ENCODE results near the gene MXI1.

The MXI1 gene

GRCh38 chr10:110334061-110334656 is 126.8 kb downstream of the MXI1 start:
- TF ChIP-seq, protein P1, sequence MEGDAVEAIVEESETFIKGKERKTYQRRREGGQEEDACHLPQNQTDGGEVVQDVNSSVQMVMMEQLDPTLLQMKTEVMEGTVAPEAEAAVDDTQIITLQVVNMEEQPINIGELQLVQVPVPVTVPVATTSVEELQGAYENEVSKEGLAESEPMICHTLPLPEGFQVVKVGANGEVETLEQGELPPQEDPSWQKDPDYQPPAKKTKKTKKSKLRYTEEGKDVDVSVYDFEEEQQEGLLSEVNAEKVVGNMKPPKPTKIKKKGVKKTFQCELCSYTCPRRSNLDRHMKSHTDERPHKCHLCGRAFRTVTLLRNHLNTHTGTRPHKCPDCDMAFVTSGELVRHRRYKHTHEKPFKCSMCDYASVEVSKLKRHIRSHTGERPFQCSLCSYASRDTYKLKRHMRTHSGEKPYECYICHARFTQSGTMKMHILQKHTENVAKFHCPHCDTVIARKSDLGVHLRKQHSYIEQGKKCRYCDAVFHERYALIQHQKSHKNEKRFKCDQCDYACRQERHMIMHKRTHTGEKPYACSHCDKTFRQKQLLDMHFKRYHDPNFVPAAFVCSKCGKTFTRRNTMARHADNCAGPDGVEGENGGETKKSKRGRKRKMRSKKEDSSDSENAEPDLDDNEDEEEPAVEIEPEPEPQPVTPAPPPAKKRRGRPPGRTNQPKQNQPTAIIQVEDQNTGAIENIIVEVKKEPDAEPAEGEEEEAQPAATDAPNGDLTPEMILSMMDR (IDR thresholded peaks at IDR 0.05; ENCODE audit: control insufficient read depth, insufficient read depth, low read depth, low read length, missing control alignments) = no peak
- H3K4me3 ChIP-seq (ENCODE audit: control insufficient read depth, low read depth, low read length) = no peak overlapping the region
- no peak for DNase-seq (ENCODE audit: low read depth)

DNA sequence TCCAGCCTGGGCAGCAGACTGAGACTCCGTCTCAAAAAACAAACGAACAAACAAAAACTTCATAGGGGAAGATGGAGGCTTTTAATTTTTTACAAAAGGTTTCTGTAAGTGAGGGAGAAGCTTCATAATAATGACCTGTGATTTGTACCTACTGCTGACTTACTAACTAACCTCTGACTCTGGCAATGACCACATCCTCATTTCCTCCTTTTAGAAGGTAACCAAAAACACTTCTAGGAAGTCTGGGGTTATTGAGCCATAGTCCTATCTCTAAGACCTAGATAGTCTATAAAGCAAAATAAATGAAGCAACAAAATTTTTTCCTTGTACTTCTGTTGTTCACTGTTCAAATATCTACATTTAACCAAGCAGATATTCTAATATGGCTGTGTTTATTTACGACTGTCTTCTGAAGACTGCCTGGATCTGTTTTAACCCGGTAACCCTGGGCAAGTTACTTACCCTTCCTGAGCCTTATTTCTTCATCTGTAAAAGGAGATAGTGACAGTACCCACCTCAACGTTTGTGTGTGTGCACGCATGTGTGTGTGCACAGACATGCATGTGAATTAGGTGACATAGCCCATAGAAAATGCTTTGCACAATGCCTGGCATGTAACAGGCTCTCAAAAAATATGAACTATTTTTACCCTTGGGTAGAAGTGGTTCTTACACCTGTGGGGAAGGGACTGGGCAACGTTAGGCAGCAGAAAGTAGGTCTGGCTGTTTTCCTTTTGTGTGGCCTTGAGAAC is 128.1 kb downstream of the MXI1 start:
- TF ChIP-seq, protein P1 (IDR thresholded peaks at IDR 0.05; ENCODE audit: control insufficient read depth, insufficient read depth, low read depth, low read length, missing control alignments) = no peak
- DNase-seq (ENCODE audit: low read depth) = no peak
- H3K4me3 ChIP-seq (ENCODE audit: control insufficient read depth, low read depth, low read length) = no peak overlapping the region

GRCh38 chr10:110336111-110336721 is 128.8 kb downstream of the MXI1 start:
- DNase-seq (ENCODE audit: low read depth) = peak; percentile 96
- TF ChIP-seq, protein P1 (IDR thresholded peaks at IDR 0.05; ENCODE audit: control insufficient read depth, insufficient read depth, low read depth, low read length, missing control alignments) = peak; percentile 26
- H3K4me3 ChIP-seq (ENCODE audit: control insufficient read depth, low read depth, low read length) = no peak overlapping the region
